AML-193 (cell line): ENCODE data around the gene LETMD1.
"Not testable (repeated sequence)": the region's sequence is repeated elsewhere in the genome, so short reads cannot be mapped to it uniquely, and the experiment has no call there.

Source experiments
- DNase-seq, 2 experiments: peaks; one replicate each; lab custom pipeline; 2025; lab: John Stamatoyannopoulos, UW

Gene LETMD1

GRCh38 chr12:51047655-51048540 is at the start of gene LETMD1:
Gene LETMD1, plus strand, starts transcription at chr12:51048327. Its CDS starts 30 bp downstream, at chr12:51048357.
- DNase-seq = peak; percentile 98

DNA sequence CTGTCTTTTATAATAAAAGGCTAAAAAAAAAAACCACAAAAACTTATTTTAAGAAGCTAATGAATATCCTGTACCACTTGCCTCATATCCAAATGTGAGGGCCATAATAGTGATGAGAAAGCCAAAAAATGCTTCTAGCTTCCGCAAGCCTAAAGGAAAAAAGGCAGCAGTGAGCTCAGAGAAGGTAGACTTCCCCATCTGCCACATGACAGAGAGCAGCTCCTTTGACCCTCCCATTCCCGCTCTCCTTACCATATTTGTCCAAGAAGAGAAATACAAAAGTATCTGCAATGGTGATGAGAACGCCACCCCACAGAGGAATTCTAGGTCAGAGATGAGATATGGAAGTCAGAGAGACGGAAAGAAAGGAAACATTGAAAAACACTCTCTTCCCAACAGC is 49.0 kb upstream of the LETMD1 start:
- DNase-seq = no peak

- DNase-seq = no peak
These were observed 47.9 kb upstream of the LETMD1 start for GRCh38 chr12:51000245-51000644.

DNA sequence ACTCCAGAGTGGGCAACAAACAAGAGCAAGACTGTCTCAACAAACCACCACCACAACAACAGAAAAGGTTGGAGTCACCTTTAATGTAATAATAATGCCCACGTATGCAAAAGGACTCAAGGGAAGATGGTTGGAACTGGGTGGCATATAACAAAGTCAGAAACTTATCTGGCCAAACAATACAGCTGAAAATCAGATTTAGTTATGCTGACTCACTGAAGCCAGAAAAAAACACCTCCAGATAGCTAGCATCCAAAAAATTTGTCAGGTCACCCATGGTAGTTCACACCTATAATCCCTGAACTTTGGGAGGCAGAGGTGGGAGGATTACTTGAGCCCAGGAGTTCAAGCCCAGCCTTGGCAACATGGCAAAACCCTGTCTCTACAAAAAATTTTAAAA is 46.3 kb upstream of the LETMD1 start:
- no peak for DNase-seq

GRCh38 chr12:51004504-51004903 is 43.6 kb upstream of the LETMD1 start:
- DNase-seq = no peak

- DNase-seq = no peak
These were observed 43.1 kb upstream of the LETMD1 start for GRCh38 chr12:51005030-51005429.

- DNase-seq = no peak
These were observed 42.5 kb upstream of the LETMD1 start for GRCh38 chr12:51005671-51006070.

GRCh38 chr12:51008329-51009055 is 39.6 kb upstream of the LETMD1 start:
- peak in 1 of 2 experiments; percentile 15 for DNase-seq

GRCh38 chr12:51009056-51009440 is 39.1 kb upstream of the LETMD1 start:
- DNase-seq = peak; percentile 81 to 83

GRCh38 chr12:51011955-51012354 is 36.2 kb upstream of the LETMD1 start:
- no peak for DNase-seq

GRCh38 chr12:51012570-51013236 is 35.4 kb upstream of the LETMD1 start:
- no peak for DNase-seq

DNA sequence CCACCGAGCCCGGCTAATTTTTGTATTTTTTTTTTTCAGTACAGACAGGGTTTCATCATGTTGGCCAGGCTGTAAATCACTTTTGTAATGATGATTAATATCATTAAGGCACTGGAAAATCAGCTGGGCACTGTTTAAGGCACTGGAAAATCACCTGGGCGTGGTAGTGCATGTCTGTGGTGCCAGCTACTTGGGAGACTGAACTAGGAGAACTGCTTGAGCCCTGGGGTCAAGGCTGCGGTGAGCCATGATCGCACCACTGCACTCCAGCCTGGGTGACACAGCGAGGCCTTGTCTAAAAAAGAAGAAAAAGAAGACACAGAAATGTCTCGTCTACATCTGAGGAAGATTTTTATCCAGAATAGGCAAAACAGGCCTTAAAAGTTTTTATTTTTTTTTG is 34.7 kb upstream of the LETMD1 start:
- no peak for DNase-seq

DNA sequence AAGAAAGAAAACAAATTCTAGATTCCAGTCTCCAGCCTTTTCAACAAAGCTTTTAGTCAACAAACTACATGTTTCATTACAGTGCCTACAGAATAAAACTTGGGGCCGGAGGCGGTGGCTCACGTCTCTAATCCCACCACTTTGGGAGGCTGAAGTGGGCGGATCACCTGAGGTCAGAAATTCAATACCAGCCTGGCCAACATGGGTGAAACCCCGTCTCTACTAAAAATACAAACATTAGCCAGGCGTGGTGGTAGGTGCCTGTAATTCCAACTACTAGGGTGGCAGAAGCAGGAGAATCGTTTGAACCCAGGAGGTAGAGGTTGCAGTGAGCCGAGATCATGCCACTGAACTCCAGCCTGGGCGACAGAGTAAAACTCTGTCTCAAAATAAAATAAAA is 33.7 kb upstream of the LETMD1 start:
- DNase-seq = not testable (repeated sequence)

GRCh38 chr12:51017452-51017851 is 30.7 kb upstream of the LETMD1 start:
- DNase-seq = no peak

- no peak for DNase-seq
These were observed 29.2 kb upstream of the LETMD1 start for GRCh38 chr12:51018956-51019355.

DNA sequence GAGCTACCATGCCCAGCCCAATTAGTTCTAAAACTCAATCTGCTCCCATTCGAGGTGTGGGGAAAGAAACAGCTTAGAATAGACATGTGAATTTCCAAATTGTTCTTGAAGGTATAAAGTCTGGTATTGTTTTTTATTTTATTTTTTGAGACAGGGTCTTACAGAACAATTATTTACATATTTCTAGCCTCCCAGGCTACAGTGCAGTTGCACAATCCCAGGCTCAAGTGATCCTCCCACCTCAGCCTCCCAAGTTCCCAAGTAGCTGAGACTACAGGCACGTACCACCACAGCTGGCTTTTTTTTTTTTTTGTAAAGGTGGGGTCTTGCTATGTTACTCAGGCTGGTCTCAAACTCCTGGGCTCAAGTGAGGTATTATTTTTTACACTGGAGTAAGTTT is 28.2 kb upstream of the LETMD1 start:
- DNase-seq = no peak

- no peak for DNase-seq
These were observed 27.5 kb upstream of the LETMD1 start for GRCh38 chr12:51020448-51021182.

- DNase-seq = no peak
These were observed 26.4 kb upstream of the LETMD1 start for GRCh38 chr12:51021694-51022093.

DNA sequence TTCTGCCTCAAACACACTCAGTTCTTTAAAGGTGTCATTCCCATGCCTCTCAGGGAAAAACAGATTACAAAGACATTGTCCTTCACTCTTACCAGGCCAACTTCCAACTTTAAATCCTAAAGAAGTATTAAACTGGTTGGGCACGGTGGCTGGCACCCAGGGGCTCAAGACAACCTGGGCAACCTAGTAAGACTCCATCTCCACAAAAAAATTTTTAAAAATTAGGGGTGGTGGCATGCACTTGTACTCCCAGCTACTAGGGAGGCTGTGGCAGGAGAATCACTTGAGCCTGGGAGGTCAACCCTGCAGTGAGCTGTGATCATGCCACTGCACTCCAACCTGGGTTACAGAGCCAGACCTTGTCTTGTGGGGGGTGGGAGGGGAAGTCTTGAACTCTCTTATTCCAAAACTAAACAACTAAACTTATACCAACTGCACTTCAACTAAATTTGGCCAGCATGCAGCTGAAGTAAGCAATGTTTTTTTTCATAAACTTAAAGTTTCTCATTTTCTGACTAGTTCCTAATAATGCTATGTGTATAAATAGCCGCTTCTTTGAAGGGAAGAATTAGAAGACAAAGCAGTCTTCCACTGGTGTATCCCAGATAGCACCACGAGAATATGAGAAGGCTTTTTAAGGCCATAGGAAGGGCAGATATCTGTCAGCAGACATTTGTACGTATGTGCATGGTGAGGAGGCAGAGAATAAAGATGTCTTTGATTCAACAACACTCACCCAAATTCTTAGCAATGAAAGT is 24.3 kb upstream of the LETMD1 start:
- DNase-seq = no peak

GRCh38 chr12:51025338-51025835 is 22.7 kb upstream of the LETMD1 start:
- DNase-seq = no peak
